H1 (cell line): ENCODE data around the gene CDKN2C.

ENCODE experiments used
- CTCF ChIP-seq, 3 experiments: IDR thresholded peaks; 1 replicate in 2 of 3; 2 replicates in 1 of 3; pipeline versions ENCODE4 v1.5.1 to v1.6.1; 2011; ENCODE audit warnings: low read length in 3 of 3, mild to moderate bottlenecking in 3 of 3, inconsistent platforms in 2 of 3, low read depth in 1 of 3, moderate library complexity in 1 of 3; ENCODE audit not compliant: insufficient read depth in 1 of 3; ENCODE audit errors: control extremely low read depth in 1 of 3
- SAP30 ChIP-seq: fragments of 300-600 bp; sonication (generic); IDR thresholded peaks from 2 replicates; pipeline ENCODE4 v1.7.1; 2012; ENCODE audit warnings: low read length, moderate library complexity, mild to moderate bottlenecking, inconsistent platforms; ENCODE audit not compliant: insufficient read depth, insufficient replicate concordance

GRCh38 chr1:51000651-51001050, 30.6 kb downstream of the CDKN2C start:
- no peak for TF ChIP-seq CTCF (IDR thresholded peaks at IDR 0.05; ENCODE audit: control extremely low read depth in 1 of 3, insufficient read depth in 1 of 3, low read depth in 1 of 3, low read length in 3 of 3)
- TF ChIP-seq SAP30, result no peak
